ENCODE measurements around the gene SIL1. TPM values are rescaled to one million over a fixed set of nuclear protein-coding genes. Genes with fewer than 3 reads are reported as not detected.

The SIL1 gene
- total RNA-seq, 1 donor from 2014 or later: 83.0 TPM

DNA sequence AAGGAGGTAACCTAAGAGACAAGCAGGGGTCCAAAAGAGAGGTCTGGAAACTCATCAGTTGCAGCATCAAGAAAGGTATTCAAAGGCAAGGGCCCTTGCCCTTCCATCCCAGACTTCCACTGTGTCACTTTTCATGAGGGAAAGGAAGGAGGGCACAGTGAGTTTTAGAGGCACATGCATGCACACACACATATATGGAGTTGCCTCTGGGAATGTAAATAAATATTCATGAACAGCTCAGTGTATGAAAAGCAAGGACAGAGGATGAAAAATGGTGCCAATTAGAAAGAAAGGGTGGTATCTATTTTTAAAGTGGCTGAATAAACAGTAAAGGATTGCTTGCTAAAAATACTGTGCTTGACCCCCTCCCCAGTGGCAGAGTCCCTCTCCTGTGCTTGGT is 217.7 kb downstream of the SIL1 start:
- no peak for DNase-seq (ENCODE audit: low spot score)

DNA sequence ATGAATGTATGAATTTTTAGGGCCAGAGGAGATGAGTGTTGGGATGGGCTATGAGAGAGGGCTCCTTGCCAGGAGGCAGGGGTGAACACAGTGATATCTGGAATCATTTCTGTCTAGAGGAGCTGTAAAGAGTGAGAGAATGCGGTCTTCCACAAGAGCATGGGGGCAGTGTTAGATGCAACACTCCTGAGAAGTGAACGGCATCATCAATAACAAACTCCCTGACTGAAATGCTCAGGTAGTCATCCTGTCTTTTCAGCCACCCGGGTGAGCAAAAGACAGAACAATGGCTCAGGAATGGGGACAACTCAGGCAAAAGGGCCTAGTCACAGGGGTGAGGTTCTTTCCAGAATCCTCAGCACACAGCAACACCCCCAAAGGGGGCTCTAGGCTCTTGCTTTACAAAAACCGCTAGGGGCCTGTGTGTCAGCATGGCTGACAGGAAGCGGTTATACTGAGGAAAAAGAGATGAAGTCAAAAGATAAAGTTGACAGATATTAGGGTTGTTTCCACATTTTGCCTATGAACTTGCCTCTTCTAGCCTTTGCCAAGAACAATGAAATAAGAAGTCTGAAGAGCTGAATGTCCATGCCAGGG is 218.4 kb downstream of the SIL1 start:
- DNase-seq (ENCODE audit: low spot score): no peak

DNA sequence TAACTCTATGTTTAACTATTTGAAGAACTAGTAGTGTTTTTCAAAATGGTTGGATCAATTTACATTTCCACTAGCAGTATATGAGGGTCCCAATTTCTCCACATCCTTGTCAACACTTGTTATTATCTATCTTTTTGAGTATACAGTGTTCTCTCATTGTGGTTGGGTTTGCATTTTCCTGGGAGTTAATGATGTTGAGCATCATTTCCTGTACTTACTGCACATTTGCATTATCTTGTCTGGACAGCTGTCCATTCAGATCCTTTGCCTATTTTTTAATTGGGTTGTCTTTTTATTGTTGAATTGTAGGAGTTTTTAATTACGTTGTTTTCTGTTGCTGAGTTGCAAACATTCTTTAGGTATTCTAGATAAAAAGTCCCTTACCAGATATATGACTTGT is 219.6 kb downstream of the SIL1 start:
- no peak for DNase-seq (ENCODE audit: low spot score)

DNA sequence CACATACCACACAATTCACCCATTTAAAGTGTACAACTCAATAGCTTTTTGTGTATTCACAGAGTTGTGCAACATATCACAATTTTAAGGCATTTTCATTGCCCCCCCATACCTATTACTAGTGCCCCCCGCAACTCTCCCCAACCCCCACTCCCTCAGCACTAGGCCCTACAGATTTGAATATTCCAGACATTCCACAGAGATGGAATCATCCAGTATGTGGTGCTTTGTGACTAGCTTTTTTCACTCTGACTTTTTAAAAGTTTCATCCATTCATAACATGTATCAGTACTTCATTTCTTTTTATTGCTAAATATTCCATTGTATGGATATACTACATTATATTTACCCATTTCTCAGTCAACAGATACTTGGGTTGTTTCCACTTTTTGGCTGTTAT is 220.1 kb downstream of the SIL1 start:
- no peak for DNase-seq (ENCODE audit: low spot score)

DNA sequence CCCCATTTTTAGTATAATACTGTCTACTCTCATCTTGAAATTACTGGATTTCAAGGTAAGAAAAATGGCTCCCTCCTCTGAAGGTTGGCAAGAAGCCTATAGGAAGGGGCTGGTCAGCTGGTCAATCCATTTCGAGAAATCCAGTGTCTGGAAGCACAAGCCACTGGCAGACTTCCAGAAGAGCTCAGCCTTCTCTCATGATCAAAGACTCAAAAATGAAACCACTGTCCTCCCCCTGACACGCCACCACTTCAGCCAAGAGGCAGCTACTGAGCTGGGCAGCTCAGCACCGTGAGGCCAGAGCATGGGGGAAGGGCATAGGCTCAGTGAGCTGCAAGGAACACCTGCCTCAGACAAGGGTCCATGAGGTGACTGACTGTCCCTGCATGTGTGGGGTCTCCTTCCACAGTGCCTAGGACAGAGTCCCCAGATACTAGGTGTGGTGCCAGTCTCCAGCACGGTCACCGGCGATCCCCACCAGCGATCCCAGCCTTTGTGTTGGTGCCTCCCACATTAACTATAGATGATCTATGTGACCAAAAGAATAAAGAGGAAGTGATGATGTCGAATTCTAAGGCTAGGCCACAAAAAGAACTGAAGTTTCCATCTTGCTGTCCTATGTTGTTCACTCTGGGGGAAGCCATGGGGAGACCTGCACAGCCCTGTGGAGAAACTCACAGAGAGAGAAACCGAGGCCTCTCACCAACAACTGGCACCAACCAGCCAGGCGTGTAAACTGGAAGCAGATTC is 222.9 kb downstream of the SIL1 start:
- DNase-seq (ENCODE audit: low spot score): peak; percentile 67

DNA sequence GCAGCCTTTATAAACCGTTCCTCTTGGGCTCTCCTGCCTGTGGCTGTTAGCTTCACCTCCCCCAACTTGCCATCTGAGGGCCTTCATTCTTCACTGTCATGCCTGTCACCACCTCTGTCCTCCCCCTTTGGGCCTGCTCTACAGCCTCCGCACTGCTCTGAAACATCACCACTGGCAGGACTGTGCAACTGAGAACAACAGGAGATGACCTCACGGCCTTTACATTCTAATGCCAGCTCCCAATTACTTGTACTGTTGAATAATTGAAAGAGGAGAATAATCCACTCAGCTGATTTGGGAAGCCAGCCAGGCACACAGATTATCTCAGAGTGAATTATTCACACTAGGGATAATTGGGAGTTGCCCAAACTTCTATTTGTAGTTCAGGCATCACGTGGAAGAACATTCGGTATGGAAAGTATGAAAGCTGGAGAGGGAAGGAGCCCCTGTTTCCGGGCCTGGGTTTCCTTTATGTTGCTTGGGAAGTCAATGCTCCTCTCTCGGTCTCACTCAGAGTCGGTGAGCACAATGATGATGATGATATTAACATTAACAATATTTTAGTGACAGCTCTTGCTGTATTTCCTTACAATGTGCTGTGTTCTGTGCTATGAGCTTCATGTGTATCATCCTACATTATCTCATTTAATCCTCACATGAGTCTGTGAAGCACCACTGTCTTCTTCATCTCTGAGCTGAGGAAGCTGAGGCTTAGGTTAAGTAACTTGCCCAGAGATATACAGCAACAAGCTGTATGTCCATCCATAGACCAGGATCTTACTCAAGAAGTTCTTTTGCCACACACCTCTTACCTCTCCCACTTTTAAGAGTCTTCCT is 223.7 kb downstream of the SIL1 start:
- DNase-seq (ENCODE audit: low spot score): peak; percentile 57

DNA sequence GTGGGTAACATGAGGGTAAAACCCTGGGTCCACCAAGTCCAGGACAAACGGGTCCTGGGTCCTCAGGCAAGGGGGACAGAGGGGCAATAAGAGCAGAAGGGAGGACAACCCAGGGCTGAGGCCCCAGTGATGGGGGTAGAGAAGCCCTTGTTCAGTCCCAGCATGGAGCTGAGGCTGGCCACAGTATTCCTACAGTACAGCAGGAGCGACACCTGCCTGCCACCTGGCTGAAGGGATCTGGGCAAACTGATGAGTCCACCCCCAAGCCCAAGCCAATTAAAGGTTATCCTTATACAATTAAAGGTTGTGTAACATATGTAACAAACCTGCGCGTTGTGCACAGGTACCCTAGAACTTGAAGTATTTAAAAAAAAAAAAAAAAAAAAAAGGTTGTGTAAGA is 225.3 kb downstream of the SIL1 start:
- DNase-seq (ENCODE audit: low spot score): no peak

DNA sequence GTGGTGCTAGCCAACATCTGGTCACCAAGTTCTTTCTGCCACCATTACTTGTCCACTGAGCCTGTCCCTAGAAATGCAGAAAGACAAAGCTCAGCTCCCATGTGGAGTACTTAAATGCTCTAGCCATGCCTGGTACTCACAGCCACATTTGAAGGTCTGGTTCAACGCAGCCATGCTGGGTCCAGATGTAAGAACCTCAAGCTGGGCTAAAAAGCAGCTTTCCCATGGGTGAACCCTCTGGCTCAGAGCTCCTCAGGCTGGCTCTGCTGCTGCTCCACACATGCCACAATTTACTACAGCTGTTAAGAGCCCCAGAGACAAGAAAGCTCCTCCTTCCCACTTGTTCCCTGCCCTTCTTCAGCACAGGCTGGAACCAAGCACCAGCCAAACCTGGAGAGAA is 225.9 kb downstream of the SIL1 start:
- no peak for DNase-seq (ENCODE audit: low spot score)

DNA sequence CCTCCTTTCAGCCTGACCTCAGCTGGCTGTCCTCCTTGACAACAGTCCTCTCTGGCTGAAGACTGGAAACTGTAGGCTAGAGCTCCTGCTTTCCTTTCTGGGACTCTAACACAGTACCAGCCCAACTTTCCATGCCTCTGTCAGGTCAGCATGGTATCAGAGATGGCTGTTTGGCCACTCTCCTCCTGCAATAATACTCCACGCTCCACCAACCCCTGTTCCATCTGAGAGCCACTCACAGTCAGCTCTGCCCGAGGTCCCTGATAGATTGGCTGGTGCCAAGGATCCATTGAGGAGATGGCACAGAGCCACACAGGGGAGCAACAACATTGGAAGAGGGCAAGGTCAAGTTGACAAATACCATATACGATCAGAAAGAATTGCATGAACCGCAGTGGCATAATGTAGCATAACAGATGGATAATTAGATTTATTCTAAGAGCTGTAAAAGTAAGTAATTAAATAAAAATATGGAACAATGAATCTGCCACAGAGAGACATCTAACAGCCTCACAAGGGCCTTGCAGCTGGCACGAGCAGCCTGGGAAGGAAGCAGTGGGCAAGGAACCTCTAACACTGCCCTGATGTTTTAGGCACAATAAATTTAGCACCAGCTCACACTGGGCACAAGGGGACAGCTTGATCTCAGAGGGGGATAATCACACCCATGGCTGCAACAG is 228.7 kb downstream of the SIL1 start:
- DNase-seq (ENCODE audit: low spot score): no peak

DNA sequence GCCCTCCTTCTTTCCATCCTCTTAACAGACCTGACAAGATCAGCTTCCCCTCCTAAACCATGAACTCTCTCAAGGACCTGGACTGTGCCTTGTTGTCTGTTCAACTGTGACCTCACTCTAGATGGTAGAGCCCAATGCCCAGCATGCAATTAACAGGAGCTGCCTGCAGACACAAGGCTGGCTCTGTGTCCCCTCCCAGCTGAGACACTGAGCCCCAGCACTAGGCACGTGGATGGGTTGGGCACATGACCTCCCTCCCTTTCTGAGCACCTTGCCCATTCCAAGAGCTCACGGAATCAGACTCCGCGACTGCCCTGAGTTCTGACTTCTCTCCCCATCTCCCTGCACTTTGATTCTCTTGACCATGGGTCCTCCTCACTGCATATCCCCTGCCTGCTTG is 229.6 kb downstream of the SIL1 start:
- no peak for DNase-seq (ENCODE audit: low spot score)

DNA sequence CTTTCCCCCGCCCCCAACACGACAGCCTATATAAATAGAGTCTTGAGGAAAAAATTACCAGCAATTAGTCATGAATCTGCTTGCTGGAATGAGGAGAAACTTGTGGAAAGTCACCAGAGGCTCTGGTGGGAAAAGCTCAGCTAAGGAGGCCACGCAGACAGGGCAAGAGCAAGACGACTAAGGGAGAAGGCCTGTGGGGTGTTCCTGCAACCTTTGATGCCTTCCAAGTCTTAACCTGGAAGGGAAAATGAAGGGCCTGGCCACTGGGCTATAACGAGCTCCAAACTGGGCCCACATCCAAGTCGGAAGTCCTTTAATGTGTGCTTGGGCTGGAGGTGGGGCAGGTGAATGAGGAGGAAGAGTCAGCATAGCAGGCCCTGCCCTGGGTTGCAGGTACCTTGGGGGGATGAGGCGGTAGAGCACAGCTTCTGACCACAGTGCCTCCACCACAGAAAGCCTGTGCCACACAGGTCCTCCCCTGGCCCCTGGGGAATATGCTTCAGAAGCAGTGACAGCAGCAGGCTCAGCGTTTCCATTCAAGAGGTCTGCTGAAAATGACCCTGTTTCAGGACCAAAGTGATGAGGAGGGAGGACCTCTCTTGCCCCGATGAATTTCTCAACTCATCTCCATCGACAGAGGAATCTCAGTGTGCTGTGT is 230.2 kb downstream of the SIL1 start:
- DNase-seq (ENCODE audit: low spot score): no peak

DNA sequence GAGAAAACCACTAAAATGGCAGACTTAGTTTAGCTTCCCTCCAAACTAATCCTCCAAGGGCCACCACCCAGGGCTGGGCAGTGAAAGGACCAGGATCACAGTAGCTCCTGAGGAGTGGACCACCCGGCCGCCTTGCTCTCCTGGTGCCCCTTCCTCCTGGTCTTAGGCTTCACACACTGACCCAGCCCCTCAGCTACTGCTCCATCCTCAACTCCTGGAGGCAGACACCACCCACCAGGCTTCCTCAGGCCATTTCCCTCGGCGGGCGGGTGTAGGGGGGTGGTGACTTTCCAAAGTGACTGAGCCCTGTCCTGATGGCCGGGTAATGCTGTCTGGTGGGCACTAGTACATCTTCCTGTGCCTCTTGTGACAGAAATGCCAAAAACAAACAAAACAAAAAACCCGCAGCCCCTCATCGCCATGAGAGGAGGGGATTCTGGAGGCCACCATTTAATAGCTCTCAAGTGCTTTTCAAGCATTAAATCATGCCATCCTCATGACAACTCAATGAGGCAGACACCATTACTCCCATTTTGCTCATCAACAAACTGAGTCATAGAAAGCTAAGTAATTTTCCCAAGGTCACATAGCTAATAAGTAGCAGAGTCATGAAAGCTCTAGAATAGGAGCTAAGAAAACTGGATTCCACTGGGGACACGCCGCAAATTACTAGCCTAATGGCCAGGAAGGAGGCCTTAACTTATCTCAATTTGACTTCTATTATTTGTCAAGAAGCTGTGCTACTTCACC is 231.8 kb downstream of the SIL1 start:
- no peak for DNase-seq (ENCODE audit: low spot score)

DNA sequence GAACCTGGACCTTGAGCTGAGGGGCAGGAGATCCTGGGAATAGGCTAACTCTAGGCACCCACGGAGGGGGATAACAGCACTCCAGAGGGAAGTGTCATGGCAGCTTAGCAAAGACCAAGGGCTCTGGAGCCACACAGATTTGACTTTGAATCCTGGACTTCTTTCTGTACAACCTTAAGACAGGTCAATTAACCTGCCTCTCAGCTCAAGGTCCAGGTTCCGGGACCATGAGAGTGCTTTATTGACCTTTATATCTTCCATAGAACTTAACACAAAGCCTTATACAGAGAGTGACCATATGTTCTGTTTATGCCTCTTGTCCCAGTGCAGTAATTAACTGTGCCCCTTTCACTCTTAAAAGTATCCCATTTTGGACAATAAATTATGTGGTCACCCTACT is 232.5 kb downstream of the SIL1 start:
- DNase-seq (ENCODE audit: low spot score): no peak

DNA sequence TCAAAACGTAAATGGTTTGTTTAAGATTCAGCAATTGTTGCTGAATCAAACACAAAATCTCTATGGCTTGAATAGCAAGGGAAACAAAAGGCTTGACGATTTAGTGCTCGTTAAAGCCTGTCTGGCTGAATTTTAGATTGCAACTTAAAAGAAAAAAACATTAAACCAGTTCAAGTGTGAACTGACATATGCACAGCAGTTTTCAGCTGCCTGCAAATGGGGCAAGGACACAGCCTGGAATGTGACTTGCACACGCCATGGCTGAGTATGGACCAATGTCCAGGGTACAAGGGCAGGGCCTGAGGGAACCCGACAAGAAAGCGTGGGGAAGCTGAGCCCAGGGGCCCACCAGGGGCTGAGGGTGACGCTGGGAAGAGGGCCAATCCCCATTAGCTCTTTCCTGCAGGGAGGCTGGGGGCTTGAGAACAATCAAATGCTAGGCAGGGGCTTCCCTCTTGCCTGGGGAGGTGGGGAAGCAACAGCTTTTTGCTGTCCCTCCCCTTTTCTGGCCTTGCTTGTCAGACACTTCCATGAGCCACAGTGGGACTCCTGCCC is 233.4 kb downstream of the SIL1 start:
- DNase-seq (ENCODE audit: low spot score): peak; percentile 36

DNA sequence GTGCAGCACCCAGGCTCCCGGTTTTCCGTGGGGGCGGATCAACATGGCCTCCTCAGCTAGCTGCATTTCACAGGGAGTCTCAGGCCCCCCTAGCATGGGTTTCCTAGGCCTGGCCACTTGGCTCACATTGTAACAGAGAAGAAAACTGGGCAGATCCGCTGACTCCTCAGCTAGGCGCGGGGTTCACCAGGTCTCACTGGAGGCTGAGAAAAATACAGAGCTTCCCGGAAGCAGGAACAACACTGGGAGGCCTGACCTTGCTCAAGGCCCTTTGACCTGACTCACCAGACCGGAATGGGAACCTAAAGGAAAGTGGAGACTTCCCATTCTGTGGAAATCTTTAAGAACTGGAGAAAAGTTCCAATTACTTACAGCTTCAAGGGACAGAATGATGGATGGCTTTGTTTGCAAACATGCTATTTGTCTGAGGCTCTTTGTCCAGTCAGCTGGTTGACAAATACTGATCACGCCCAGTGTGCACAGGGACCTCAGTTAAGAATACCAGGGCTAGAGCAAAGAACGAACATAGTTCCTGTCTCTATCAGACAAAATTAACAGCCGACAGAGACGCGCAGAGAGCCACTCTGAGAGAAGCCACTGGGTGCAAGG is 234.3 kb downstream of the SIL1 start:
- DNase-seq (ENCODE audit: low spot score): no peak

DNA sequence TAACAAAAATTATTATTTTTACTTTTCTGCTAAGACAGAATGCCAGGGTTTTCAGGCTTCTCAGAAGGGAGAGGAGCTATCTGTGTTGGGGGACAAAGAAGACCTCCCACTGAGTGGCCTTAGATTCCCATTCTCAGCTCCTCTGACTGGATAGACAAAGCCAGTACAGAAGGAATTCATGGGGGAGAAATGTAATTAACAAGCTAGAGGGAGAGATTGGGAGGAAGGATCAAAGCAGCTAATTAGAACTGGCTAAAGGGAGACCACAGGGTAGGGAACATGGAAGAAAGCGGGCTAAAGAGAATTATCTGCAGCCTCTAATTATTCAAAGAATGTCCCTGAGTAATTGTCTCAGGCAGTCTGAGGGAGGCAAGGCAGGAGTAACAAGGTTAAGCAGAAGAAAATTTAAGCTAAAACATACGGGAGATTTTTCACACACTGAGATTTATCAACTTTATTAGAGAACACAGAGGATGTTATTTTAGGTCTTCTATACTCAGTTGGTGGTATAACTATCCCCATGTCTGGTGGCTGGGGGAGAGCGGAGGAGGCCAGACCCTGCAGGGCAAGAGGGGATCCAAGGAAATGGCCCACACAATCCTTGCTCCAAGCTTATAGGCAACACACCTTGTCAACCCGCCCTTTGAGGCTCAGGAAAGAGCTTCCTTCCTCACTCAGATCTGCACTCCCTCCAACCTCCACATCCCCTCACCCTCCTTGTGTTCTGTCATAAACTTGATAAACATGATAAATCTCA is 235.4 kb downstream of the SIL1 start:
- no peak for DNase-seq (ENCODE audit: low spot score)

DNA sequence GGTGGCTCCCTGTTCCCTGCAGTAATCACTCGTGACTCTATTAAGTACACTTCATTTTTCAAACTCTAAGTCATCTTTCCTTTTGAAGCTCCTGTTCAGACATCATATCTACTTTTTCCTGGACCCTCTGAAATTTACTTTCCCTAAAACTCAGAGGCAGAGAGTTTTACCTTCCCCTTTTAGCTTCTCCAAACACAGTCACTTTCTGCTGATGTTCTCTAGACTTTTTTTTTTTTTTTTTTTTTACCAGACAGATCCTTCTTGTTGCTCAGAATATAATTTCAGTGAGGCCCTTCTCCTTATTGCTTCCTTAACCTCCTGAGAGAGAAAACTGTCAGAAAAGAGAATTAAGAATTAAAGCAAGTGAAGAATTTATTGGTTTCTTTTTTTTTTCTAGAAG is 236.4 kb downstream of the SIL1 start:
- no peak for DNase-seq (ENCODE audit: low spot score)

DNA sequence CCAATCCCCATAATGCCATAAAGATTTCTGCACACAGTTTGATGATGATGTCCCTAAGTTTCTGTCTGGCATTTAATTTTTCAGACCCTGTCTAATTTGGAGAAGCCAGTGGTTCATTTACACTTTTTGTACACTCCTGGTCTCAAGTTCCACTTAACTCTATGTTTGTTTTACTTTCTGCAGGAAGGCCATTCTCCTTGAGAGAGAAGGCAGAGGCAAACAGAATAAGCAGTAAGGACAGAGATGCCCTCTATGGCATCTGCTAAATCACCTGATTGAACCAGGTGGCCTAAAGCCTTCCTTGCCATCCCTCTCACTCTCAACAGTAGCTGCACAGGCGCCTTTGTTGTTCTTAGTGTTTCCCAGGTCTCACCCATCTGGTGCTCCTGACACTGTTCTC is 236.9 kb downstream of the SIL1 start:
- no peak for DNase-seq (ENCODE audit: low spot score)

DNA sequence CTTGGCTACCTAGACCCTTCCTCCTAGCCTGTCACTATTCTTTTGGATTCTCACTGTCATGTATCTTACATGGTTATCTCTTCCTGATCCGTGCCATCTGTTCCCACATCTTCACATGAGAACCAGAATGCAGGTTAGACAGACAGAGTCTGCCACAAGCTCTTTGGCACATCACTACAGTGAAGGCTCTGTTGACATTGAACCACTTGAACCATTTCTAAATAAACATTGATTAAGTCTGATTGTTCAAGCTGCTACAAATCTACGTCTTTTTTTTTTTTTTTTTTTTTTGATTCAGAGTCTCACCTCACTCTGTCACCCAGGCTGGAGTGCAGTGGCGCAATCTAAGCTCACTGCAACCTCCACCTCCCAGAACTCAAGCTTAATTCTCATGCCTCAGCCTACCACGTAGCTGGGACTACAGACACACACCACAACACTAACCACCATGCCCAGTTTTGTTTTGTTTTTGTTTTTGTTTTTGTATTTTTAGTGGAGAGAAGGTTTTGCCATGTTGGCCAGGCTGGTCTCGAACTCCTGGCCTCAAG is 237.9 kb downstream of the SIL1 start:
- no peak for DNase-seq (ENCODE audit: low spot score)

Measured in ureter (tissue), 1 donor.